ENCODE results near the gene CPTP.
A peak's percentile ranks its signal among the peaks of the same experiment; 100 is the strongest.

Gene CPTP

DNA sequence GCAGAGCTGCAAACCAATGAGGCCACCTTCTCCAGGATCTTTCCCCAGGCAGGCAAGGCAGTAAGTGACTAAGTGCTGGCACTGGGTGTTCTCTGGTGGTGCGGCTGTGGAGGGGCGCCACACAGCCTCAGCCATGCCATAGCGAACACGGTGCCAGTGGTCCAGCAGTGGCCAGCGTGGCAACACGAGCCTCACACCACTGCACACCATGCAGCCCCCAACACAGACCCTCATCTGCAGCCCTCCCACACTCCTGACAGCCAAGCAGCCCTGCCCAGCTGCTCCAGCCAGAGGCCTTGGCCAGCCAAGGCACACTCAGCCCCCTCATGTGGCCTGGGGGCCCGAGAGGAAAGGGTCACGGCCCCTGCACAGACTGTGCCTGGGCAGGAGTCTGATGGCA lies 3.1 kb upstream of the CPTP start:
- TF ChIP-seq, protein P1, sequence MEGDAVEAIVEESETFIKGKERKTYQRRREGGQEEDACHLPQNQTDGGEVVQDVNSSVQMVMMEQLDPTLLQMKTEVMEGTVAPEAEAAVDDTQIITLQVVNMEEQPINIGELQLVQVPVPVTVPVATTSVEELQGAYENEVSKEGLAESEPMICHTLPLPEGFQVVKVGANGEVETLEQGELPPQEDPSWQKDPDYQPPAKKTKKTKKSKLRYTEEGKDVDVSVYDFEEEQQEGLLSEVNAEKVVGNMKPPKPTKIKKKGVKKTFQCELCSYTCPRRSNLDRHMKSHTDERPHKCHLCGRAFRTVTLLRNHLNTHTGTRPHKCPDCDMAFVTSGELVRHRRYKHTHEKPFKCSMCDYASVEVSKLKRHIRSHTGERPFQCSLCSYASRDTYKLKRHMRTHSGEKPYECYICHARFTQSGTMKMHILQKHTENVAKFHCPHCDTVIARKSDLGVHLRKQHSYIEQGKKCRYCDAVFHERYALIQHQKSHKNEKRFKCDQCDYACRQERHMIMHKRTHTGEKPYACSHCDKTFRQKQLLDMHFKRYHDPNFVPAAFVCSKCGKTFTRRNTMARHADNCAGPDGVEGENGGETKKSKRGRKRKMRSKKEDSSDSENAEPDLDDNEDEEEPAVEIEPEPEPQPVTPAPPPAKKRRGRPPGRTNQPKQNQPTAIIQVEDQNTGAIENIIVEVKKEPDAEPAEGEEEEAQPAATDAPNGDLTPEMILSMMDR (IDR thresholded peaks at IDR 0.05; ENCODE audit: control insufficient read depth, insufficient read depth, low read depth, low read length, missing control alignments) = no peak
- DNase-seq (ENCODE audit: low read depth) = no peak
- no peak overlapping the region for H3K4me3 ChIP-seq (ENCODE audit: control insufficient read depth, low read depth, low read length)

DNA sequence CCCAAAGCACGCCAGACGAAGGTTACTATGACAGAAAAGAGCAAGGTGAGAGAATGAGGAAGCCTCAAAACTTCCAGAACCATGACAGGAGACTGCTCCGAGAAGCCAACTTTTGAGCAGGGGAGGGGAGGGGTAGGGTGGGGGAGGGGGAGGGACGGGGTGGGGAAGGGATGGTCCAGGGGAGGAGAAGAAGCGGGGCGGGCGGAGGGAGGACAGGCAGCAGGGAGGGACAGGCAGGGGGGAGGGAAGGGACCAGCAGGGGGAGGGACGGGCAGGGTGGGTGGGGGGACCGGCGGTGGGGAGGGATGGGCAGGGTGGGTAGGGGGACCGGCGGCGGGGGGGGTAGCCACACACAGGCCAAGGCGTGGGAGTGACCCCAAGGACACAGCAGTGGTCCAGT lies 2.2 kb upstream of the CPTP start:
- no peak for DNase-seq (ENCODE audit: low read depth)
- no peak overlapping the region for H3K4me3 ChIP-seq (ENCODE audit: control insufficient read depth, low read depth, low read length)
- TF ChIP-seq, protein P1 (IDR thresholded peaks at IDR 0.05; ENCODE audit: control insufficient read depth, insufficient read depth, low read depth, low read length, missing control alignments) = no peak

- no peak overlapping the region for H3K4me3 ChIP-seq (ENCODE audit: control insufficient read depth, low read depth, low read length)
- TF ChIP-seq, protein P1 (IDR thresholded peaks at IDR 0.05; ENCODE audit: control insufficient read depth, insufficient read depth, low read depth, low read length, missing control alignments) = no peak
- DNase-seq (ENCODE audit: low read depth) = no peak
Observed at GRCh38 chr1:1322952-1323351, 1.6 kb upstream of the CPTP start.

DNA sequence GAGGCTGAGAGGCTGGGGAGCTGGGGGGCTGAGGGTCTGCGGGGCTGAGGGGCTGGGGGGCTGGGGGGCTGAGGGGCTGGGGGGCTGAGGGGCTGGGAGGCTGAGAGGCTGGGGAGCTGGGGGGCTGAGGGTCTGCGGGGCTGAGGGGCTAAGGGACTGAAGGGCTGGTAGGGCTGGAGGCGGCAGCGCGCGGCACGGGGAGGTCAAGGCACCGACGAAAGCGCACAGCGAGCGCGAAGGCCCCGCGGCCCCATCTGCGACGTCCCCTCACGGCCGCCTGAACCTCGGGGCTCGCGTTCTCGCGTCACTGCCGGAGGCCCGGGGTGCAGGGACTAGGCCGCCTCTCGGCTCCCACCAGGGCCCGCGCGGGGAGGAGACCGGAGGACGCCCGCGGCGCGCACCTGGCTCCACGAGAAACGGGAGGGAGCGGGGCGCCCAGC lies 498 bp upstream of the CPTP start:
- peak overlapping the region; percentile 49 for H3K4me3 ChIP-seq (ENCODE audit: control insufficient read depth, low read depth, low read length)
- TF ChIP-seq, protein P1 (IDR thresholded peaks at IDR 0.05; ENCODE audit: control insufficient read depth, insufficient read depth, low read depth, low read length, missing control alignments) = no peak
- DNase-seq (ENCODE audit: low read depth) = no peak

GRCh38 chr1:1325288-1326074 lies 879 bp downstream of the CPTP start:
- H3K4me3 ChIP-seq (ENCODE audit: control insufficient read depth, low read depth, low read length) = peak overlapping the region; percentile 89
- TF ChIP-seq, protein P1 (IDR thresholded peaks at IDR 0.05; ENCODE audit: control insufficient read depth, insufficient read depth, low read depth, low read length, missing control alignments) = no peak
- no peak for DNase-seq (ENCODE audit: low read depth)

- no peak for DNase-seq (ENCODE audit: low read depth)
- H3K4me3 ChIP-seq (ENCODE audit: control insufficient read depth, low read depth, low read length) = no peak overlapping the region
- TF ChIP-seq, protein P1 (IDR thresholded peaks at IDR 0.05; ENCODE audit: control insufficient read depth, insufficient read depth, low read depth, low read length, missing control alignments) = no peak
Observed at GRCh38 chr1:1326075-1326605, 1.5 kb downstream of the CPTP start.
